ENCODE measurements around the gene HDHD3.
A peak's percentile ranks its signal among the peaks of the same experiment; 100 is the strongest.
"Not testable (repeated sequence)": the region's sequence is repeated elsewhere in the genome, so short reads cannot be mapped to it uniquely, and the experiment has no call there.

The HDHD3 gene

GRCh38 chr9:113365652-113366051, 11.1 kb downstream of the HDHD3 start:
- DNase-seq (ENCODE audit: low read depth in 3 of 3), result not testable (repeated sequence)

GRCh38 chr9:113364951-113365350, 11.8 kb downstream of the HDHD3 start:
- DNase-seq (ENCODE audit: low read depth in 3 of 3), result no peak

GRCh38 chr9:113363336-113363735, 13.4 kb downstream of the HDHD3 start:
- DNase-seq (ENCODE audit: low read depth in 3 of 3), result no peak

GRCh38 chr9:113361304-113362018, 15.3 kb downstream of the HDHD3 start:
- peak in 1 of 3 donors; percentile 47 for DNase-seq (ENCODE audit: low read depth in 3 of 3)

GRCh38 chr9:113360242-113360842, 16.4 kb downstream of the HDHD3 start:
- no peak for DNase-seq (ENCODE audit: low read depth in 3 of 3)

- DNase-seq (ENCODE audit: low read depth in 3 of 3), result no peak
Observed at GRCh38 chr9:113359385-113359784, 17.4 kb downstream of the HDHD3 start.

- no peak for DNase-seq (ENCODE audit: low read depth in 3 of 3)
Observed at GRCh38 chr9:113356686-113357292, 20.0 kb downstream of the HDHD3 start.

- no peak for DNase-seq (ENCODE audit: low read depth in 3 of 3)
Observed at GRCh38 chr9:113355040-113355596, 21.7 kb downstream of the HDHD3 start.

- DNase-seq (ENCODE audit: low read depth in 3 of 3), result no peak
Observed at GRCh38 chr9:113352411-113352810, 24.4 kb downstream of the HDHD3 start.

- no peak for DNase-seq (ENCODE audit: low read depth in 3 of 3)
Observed at GRCh38 chr9:113352006-113352405, 24.8 kb downstream of the HDHD3 start.

GRCh38 chr9:113350937-113351336, 25.8 kb downstream of the HDHD3 start:
- no peak for DNase-seq (ENCODE audit: low read depth in 3 of 3)

GRCh38 chr9:113350107-113350661, 26.6 kb downstream of the HDHD3 start:
- DNase-seq (ENCODE audit: low read depth in 3 of 3), result no peak

- no peak for DNase-seq (ENCODE audit: low read depth in 3 of 3)
Observed at GRCh38 chr9:113349445-113350094, 27.2 kb downstream of the HDHD3 start, which contains the start of gene BSPRY. Gene BSPRY (plus strand): TSS chr9:113349541. CDS start chr9:113349580, 39 bp downstream.

GRCh38 chr9:113349066-113349444, 27.7 kb downstream of the HDHD3 start:
- DNase-seq (ENCODE audit: low read depth in 3 of 3), result no peak

GRCh38 chr9:113348437-113348836, 28.3 kb downstream of the HDHD3 start:
- no peak for DNase-seq (ENCODE audit: low read depth in 3 of 3)

GRCh38 chr9:113345671-113346070, 31.1 kb downstream of the HDHD3 start:
- no peak for DNase-seq (ENCODE audit: low read depth in 3 of 3)

GRCh38 chr9:113345190-113345589, 31.6 kb downstream of the HDHD3 start:
- no peak for DNase-seq (ENCODE audit: low read depth in 3 of 3)

GRCh38 chr9:113343732-113344231, 33.0 kb downstream of the HDHD3 start:
- no peak for DNase-seq (ENCODE audit: low read depth in 3 of 3)

- DNase-seq (ENCODE audit: low read depth in 3 of 3), result no peak
Observed at GRCh38 chr9:113341712-113342410, 34.9 kb downstream of the HDHD3 start.

- DNase-seq (ENCODE audit: low read depth in 3 of 3), result peak; percentile 62 to 75 (median 73)
Observed at GRCh38 chr9:113340011-113340699, 36.6 kb downstream of the HDHD3 start, which contains the start of gene WDR31. Gene WDR31 (minus strand): TSS chr9:113340275. CDS start chr9:113332022, 8,253 bp downstream.
